Measurements from ENCODE around the gene TCP1. TPM values are rescaled to one million over a fixed set of nuclear protein-coding genes. Genes with fewer than 3 reads are reported as not detected.
A peak's percentile ranks its signal among the peaks of the same experiment; 100 is the strongest.

TCP1 gene
- total and polyA plus RNA-seq, 2 of the 13 experiments (the other 11 are each of a cell fraction or from before 2014, with no cell fraction given) = 116 to 553 TPM

DNA sequence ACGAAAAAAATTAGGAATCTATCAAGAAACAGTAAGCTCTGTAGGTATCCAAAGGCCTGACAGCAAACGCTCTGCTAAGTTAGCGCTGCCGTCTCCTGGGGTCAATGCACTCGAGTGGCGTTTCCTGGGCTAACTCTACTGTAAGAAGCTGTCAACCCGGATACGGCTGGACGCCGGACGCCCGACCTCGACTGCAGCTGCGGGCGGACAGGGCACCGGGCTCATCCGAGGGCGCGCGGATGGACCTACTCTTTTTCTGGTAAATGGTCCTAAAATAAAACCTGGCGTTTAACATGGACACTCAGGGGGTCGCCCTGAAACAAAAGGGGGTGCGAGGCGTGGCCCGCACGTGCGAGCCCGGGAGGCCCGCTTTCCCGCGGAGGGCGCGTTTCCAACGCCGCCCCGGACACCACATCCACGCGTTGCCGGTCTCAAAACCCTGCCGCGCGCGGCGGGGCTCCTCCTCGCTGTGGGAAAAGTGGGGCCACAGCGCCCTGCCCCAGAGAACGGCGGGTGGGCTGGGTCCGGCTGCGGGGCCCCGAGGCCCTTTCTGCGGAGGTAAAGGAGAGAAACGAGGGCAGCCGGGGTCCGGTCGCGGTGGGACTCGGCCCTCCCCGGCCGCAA lies 537 bp downstream of the TCP1 start (continued):
- TF ChIP-seq, protein P1, sequence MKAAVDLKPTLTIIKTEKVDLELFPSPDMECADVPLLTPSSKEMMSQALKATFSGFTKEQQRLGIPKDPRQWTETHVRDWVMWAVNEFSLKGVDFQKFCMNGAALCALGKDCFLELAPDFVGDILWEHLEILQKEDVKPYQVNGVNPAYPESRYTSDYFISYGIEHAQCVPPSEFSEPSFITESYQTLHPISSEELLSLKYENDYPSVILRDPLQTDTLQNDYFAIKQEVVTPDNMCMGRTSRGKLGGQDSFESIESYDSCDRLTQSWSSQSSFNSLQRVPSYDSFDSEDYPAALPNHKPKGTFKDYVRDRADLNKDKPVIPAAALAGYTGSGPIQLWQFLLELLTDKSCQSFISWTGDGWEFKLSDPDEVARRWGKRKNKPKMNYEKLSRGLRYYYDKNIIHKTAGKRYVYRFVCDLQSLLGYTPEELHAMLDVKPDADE (CRISPR knock-in tag; IDR thresholded peaks at IDR 0.05) = no peak
- no peak for TF ChIP-seq HNF4A (CRISPR knock-in tag; IDR thresholded peaks at IDR 0.05)
- peak; percentile 84 for TF ChIP-seq RXRA (CRISPR knock-in tag; IDR thresholded peaks at IDR 0.05)
- no peak for TF ChIP-seq ZNF557 (CRISPR knock-in tag; IDR thresholded peaks at IDR 0.05)
- no peak for TF ChIP-seq ZNF20 (CRISPR knock-in tag; IDR thresholded peaks at IDR 0.05)
- TF ChIP-seq ZNF878 (CRISPR knock-in tag; IDR thresholded peaks at IDR 0.05) = no peak
- peak; percentile 88 for TF ChIP-seq TGIF2 (CRISPR knock-in tag; IDR thresholded peaks at IDR 0.05)
- TF ChIP-seq NR2F2 (IDR thresholded peaks at IDR 0.05; ENCODE audit: borderline replicate concordance, low read depth) = no peak
- TF ChIP-seq ZNF335 (CRISPR knock-in tag; IDR thresholded peaks at IDR 0.05) = no peak
- TF ChIP-seq KLF15 (CRISPR knock-in tag; IDR thresholded peaks at IDR 0.05; ENCODE audit: borderline replicate concordance) = 0 out of 2 replicates have a peak, but pooled peaks have one; percentile 32
- TF ChIP-seq MXI1 (IDR thresholded peaks at IDR 0.05; ENCODE audit: borderline replicate concordance, low read depth, low read length) = peak; percentile 47; the same call in 1 of the 3 replicates
- TF ChIP-seq ZBTB44 (CRISPR knock-in tag; IDR thresholded peaks at IDR 0.05) = no peak
- no peak for TF ChIP-seq BRD4 (CRISPR knock-in tag; IDR thresholded peaks at IDR 0.05)
- 0 out of 2 replicates have a peak, but pooled peaks have one; percentile 67 for TF ChIP-seq ZNF563 (CRISPR knock-in tag; IDR thresholded peaks at IDR 0.05)
- TF ChIP-seq ZNF367 (CRISPR knock-in tag; IDR thresholded peaks at IDR 0.05; ENCODE audit: borderline replicate concordance) = no peak
- no peak for TF ChIP-seq ZNF329 (CRISPR knock-in tag; IDR thresholded peaks at IDR 0.05; ENCODE audit: low read depth)
- TF ChIP-seq SIN3B (IDR thresholded peaks at IDR 0.05; ENCODE audit: low read length) = no peak
- no peak for TF ChIP-seq NCOA1 (CRISPR knock-in tag; IDR thresholded peaks at IDR 0.05)
- no peak for TF ChIP-seq FOXA3 (CRISPR knock-in tag; IDR thresholded peaks at IDR 0.05)
- no peak; the same call in 1 of the 2 replicates for TF ChIP-seq ZNF605 (CRISPR knock-in tag; IDR thresholded peaks at IDR 0.05)
- TF ChIP-seq ZNF7 (CRISPR knock-in tag; IDR thresholded peaks at IDR 0.05) = no peak
- no peak for TF ChIP-seq ZBTB20 (CRISPR knock-in tag; IDR thresholded peaks at IDR 0.05; ENCODE audit: borderline replicate concordance, low read depth)
- no peak for TF ChIP-seq FOXA1 (IDR thresholded peaks at IDR 0.05)
- TF ChIP-seq FOXA1 (CRISPR knock-in tag; IDR thresholded peaks at IDR 0.05) = no peak
- no peak for TF ChIP-seq MAFG (CRISPR knock-in tag; IDR thresholded peaks at IDR 0.05)
- 0 out of 2 replicates have a peak, but pooled peaks have one; percentile 17 for TF ChIP-seq KDM2A (CRISPR knock-in tag; IDR thresholded peaks at IDR 0.05; ENCODE audit: borderline replicate concordance, low read depth)
- peak; percentile 26 for TF ChIP-seq MYC (CRISPR knock-in tag; IDR thresholded peaks at IDR 0.05; ENCODE audit: borderline replicate concordance)
- TF ChIP-seq FOXM1 (CRISPR knock-in tag; IDR thresholded peaks at IDR 0.05) = no peak
- no peak for TF ChIP-seq POLR2AphosphoS2 (IDR thresholded peaks at IDR 0.05; ENCODE audit: low read depth, low read length)
- TF ChIP-seq NONO (IDR thresholded peaks at IDR 0.05) = no peak
- no peak for TF ChIP-seq NONO (CRISPR knock-in tag; conservative IDR thresholded peaks at IDR 0.05)
- peak; percentile 8 for TF ChIP-seq U2AF1 (optimal IDR thresholded peaks at IDR 0.05; ENCODE audit: low read depth, low read length)
- TF ChIP-seq SNAPC2 (CRISPR knock-in tag; IDR thresholded peaks at IDR 0.05) = no peak
- TF ChIP-seq REL (CRISPR knock-in tag; conservative IDR thresholded peaks at IDR 0.05) = no peak

Data from HepG2 (cell line).